Panc1 (cell line): ENCODE results near the gene OPTC. TPM values are rescaled to one million over a fixed set of nuclear protein-coding genes. Genes with fewer than 3 reads are reported as not detected.

Experiments
- ATAC-seq: fragments of 200-7000 bp; cut with Tn5 transposase; 2 replicates; pipeline ENCODE4 v1.9.1; 2020; ENCODE audit warnings: mild to moderate bottlenecking, moderate library complexity
- BruUV-seq: library from RNA; stranded (reverse); fragments of 400-500 nt; replicated peaks from 2 replicates; lab custom pipeline; 2021; lab: Mats Ljungman, UMichigan
- CTCF ChIA-PET: fragments of 300-600 bp; sonication (Branson Sonifier 250); formaldehyde crosslinking; loops from one replicate; lab custom pipeline; 2022; ENCODE audit warnings: antibody characterized with exemption; lab: Charles Lee
- POLR2A ChIA-PET: fragments of 300-600 bp; sonication (Branson Sonifier 250); formaldehyde crosslinking; loops from one replicate; lab custom pipeline; 2022; ENCODE audit warnings: antibody characterized with exemption; lab: Charles Lee
- DNase-seq: peaks from one replicate; pipeline ENCODE4 v3.0.0-alpha.2; 2010; ENCODE audit warnings: low read depth, low spot score
- H3K27ac ChIP-seq: 2 replicates; pipeline ENCODE4 v1.5.1; 2011; ENCODE audit warnings: mild to moderate bottlenecking, low read length, inconsistent platforms
- H3K27me3 ChIP-seq: fragments of 200-500 bp; sonication (Bioruptor generic); 2 replicates; pipeline ENCODE4 v1.6.0; 2014; ENCODE audit warnings: low read length, inconsistent platforms; ENCODE audit not compliant: control insufficient read depth, insufficient read depth
- H3K36me3 ChIP-seq: fragments of 200-500 bp; sonication (Bioruptor generic); 2 replicates; pipeline ENCODE4 v1.5.1; 2014; ENCODE audit warnings: inconsistent platforms, mild to moderate bottlenecking, low read length, moderate library complexity; ENCODE audit not compliant: control insufficient read depth, insufficient read depth
- H3K4me1 ChIP-seq: 2 replicates; pipeline ENCODE4 v1.5.1; 2011; ENCODE audit warnings: inconsistent platforms, mild to moderate bottlenecking, low read length, moderate library complexity; ENCODE audit not compliant: control insufficient read depth, insufficient read depth
- H3K4me3 ChIP-seq, 2 experiments: 2 replicates each; pipeline ENCODE4 v1.5.1; 2011 to 2012; ENCODE audit warnings: low read depth in 2 of 2, low read length in 2 of 2, mild to moderate bottlenecking in 2 of 2, inconsistent platforms in 1 of 2, moderate library complexity in 1 of 2
- H3K9me3 ChIP-seq: fragments of 200-500 bp; sonication (Bioruptor generic); 2 replicates; pipeline ENCODE4 v1.5.1; 2014; ENCODE audit warnings: low read depth, mild to moderate bottlenecking, inconsistent platforms, low read length, moderate library complexity; ENCODE audit not compliant: control insufficient read depth, insufficient read depth
- CTCF ChIP-seq: fragments of 450-650 bp; IDR thresholded peaks from 2 replicates; pipeline ENCODE4 v1.5.1; 2017; ENCODE audit warnings: mild to moderate bottlenecking
- POLR2AphosphoS5 ChIP-seq: IDR thresholded peaks from 2 replicates; pipeline ENCODE4 v1.6.1; 2012; ENCODE audit warnings: mild to moderate bottlenecking, low read depth, low read length, moderate library complexity
- REST ChIP-seq, 2 experiments: IDR thresholded peaks; 2 replicates each; pipeline ENCODE4 v1.6.1; 2011 to 2012; ENCODE audit warnings: low read depth in 2 of 2, control low read depth in 1 of 2, low read length in 1 of 2, mild to moderate bottlenecking in 1 of 2, moderate library complexity in 1 of 2; ENCODE audit not compliant: insufficient read depth in 1 of 2
- SIN3A ChIP-seq: IDR thresholded peaks from 2 replicates; pipeline ENCODE4 v1.6.1; 2012; ENCODE audit warnings: low read depth, mild to moderate bottlenecking, low read length, moderate library complexity, borderline replicate concordance; ENCODE audit not compliant: insufficient read depth
- TCF7L2 ChIP-seq: IDR thresholded peaks from 2 replicates; pipeline ENCODE4 v1.6.1; 2011; ENCODE audit warnings: mild to moderate bottlenecking, low read depth, low read length, inconsistent platforms
- in situ Hi-C: cut with HindIII; loops from 2 replicates; pipeline ENCODE4 v1.10.0; 2016; ENCODE audit warnings: low sequenced_read_pairs, low pct_unique_long_range_greater_than_20kb
- intact Hi-C: fragments of 100-400 bp; cut with micrococcal nuclease; formaldehyde crosslinking; loops from one replicate; pipeline ENCODE4 v1.10.0; 2022; ENCODE audit not compliant: unreplicated experiment
- total RNA-seq: library from RNA; stranded (reverse); gene quantifications from one replicate; pipeline ENCODE4 v1.2.1, GENCODE V29; 2021; ENCODE audit not compliant: unreplicated experiment

Gene OPTC
- total RNA-seq, 1 experiment from 2014 or later = not detected

- ATAC-seq (no peak), DNase-seq (no peak)
- BruUV-seq = no TSS peak
- Histone ChIP-seq H3K27ac (no peak overlapping the region), H3K4me1 (no peaks in the 10 kb centered on the region), H3K27me3 (no peaks in the 10 kb centered on the region), H3K4me3 (no peak overlapping the region), H3K9me3 (no peaks in the 10 kb centered on the region), H3K36me3 (no peaks in the 10 kb centered on the region)
- TF ChIP-seq CTCF = no peak
- TF ChIP-seq TCF7L2 = no peak
- TF ChIP-seq POLR2AphosphoS5 = no peak
- TF ChIP-seq REST (IDR thresholded peaks at IDR 0.05; ENCODE audit: insufficient read depth in 1 of 2, low read depth in 2 of 2, low read length in 1 of 2) = no peak
- TF ChIP-seq SIN3A = no peak
- intact Hi-C loops (no loop called here), in situ Hi-C loops (no loop called here)
- ChIA-PET CTCF (no interaction called here), POLR2A (no interaction called here)
These were observed 60.1 kb downstream of the OPTC start for GRCh38 chr1:203554071-203554470.

- DNase-seq (no peak), ATAC-seq (no peak)
- ChIA-PET POLR2A (no interaction called here), CTCF (interaction anchor here (0.8 kb wide), 1 partner anchor 10 kb away, joined by 3 read pairs; no protein-coding TSS in a partner anchor)
- in situ Hi-C loops (no loop called here), intact Hi-C loops (no loop called here)
- H3K27ac ChIP-seq = no peak overlapping the region
- no peaks in the 10 kb centered on the region for H3K27me3 ChIP-seq
- H3K4me1 ChIP-seq = no peaks in the 10 kb centered on the region
- TF ChIP-seq SIN3A (no peak), POLR2AphosphoS5 (no peak), CTCF (no peak), REST (IDR thresholded peaks at IDR 0.05; ENCODE audit: insufficient read depth in 1 of 2, low read depth in 2 of 2, low read length in 1 of 2) (no peak), TCF7L2 (no peak)
- no peak overlapping the region for H3K4me3 ChIP-seq
- H3K9me3 ChIP-seq = no peaks in the 10 kb centered on the region
- no TSS peak for BruUV-seq
- no peaks in the 10 kb centered on the region for H3K36me3 ChIP-seq
These were observed 61.1 kb downstream of the OPTC start for GRCh38 chr1:203555076-203555475.
